ENCODE data around the gene ANXA2.

The ANXA2 gene

DNA sequence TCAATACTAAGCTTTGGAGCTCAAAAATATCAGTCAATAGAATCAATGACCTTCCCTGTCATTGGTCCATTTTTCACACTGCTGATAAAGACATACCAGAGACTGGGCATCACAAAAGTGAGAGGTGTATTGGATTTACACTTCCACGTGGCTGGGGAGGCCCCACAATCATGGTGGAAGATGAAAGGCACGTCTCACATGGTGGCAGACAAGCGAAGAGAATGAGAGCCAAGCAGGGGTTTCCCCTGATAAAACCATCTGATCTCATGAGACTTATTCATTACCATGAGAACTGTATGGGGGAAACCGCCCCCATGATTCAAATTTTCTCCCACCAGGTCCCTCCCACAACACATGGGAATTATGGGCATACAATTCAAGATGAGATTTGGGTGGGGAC is 81.9 kb downstream of the ANXA2 start:
- POLR2A ChIA-PET (ENCODE audit: low non-redundant PET), result no interaction called here
- H3K27ac ChIP-seq, result no peak overlapping the region
- DNase-seq (ENCODE audit: low spot score), result no peak
- CTCF ChIA-PET, result interaction anchor here (1.2 kb wide), 1 partner anchor 260 kb away, joined by 3 read pairs; no protein-coding TSS in a partner anchor
- TF ChIP-seq, protein P1, sequence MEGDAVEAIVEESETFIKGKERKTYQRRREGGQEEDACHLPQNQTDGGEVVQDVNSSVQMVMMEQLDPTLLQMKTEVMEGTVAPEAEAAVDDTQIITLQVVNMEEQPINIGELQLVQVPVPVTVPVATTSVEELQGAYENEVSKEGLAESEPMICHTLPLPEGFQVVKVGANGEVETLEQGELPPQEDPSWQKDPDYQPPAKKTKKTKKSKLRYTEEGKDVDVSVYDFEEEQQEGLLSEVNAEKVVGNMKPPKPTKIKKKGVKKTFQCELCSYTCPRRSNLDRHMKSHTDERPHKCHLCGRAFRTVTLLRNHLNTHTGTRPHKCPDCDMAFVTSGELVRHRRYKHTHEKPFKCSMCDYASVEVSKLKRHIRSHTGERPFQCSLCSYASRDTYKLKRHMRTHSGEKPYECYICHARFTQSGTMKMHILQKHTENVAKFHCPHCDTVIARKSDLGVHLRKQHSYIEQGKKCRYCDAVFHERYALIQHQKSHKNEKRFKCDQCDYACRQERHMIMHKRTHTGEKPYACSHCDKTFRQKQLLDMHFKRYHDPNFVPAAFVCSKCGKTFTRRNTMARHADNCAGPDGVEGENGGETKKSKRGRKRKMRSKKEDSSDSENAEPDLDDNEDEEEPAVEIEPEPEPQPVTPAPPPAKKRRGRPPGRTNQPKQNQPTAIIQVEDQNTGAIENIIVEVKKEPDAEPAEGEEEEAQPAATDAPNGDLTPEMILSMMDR (conservative IDR thresholded peaks at IDR 0.05; ENCODE audit: low read depth), result no peak

DNA sequence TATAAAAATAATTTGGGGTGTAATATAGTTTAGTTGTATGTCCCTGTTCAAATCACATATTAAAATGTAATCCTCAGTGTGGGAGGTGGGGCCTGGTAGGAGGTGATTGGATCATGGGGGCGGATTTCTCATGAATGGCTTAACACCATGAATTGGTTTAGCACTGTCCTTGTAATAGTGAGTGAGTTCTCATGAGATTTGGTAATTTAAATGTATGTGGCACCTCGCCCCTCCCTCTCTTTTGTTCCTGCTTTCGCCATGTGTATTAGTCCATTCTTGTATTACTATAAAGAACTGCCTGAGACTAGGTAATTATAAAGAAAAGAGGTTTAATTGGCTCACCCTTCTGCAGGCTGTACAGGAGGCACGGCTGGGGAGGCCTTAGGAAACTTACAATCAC is 83.9 kb downstream of the ANXA2 start:
- ChIA-PET POLR2A (ENCODE audit: low non-redundant PET) (no interaction called here), CTCF (no interaction called here)
- TF ChIP-seq, protein P1 (conservative IDR thresholded peaks at IDR 0.05; ENCODE audit: low read depth), result no peak

DNA sequence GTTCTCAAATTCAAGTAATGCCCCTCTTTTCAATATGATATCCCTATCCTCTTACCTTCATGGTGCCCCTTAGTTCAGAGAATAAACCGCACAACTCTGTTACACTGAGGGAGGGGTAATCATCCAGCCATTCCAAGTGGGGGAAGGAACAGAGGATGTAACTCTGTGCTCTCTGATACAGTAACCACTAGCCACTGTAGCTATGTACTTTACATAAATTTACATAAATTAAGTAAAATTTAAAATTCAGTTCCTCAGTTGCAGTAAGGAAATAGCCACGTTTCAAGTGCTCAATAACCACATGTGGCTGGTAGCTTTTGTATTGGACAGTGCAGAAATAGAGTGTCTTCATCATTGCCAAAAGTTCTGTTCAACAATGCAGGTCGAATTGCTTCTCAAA is 90.8 kb downstream of the ANXA2 start:
- no peak for DNase-seq (ENCODE audit: low spot score)
- CTCF ChIA-PET, result no interaction called here
- H3K27ac ChIP-seq, result no peak overlapping the region
- POLR2A ChIA-PET (ENCODE audit: low non-redundant PET), result no interaction called here
- TF ChIP-seq, protein P1 (conservative IDR thresholded peaks at IDR 0.05; ENCODE audit: low read depth), result no peak

More for the DNA sequence above, 83.9 kb downstream of the ANXA2 start:
- no peak for DNase-seq (ENCODE audit: low spot score)
- no peak overlapping the region for H3K27ac ChIP-seq

DNA sequence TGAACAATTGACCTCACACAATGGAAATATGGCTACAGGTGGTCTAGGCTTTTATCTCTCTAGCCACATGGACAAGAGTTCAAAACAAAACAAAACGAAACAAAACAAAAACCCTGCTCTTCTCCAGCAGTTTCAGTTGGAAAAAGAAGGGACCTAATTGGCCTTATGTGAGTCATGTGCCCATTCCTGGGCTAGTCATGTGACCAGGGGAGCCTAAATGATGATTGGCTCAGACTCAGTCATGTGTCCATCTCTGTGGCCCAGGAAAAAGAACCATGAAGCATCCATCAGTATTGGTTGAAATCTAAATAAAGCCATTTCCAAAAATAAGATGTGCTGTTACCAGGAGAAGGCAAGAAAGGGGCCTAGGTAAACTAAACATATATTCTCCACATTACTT is 96.8 kb downstream of the ANXA2 start:
- DNase-seq (ENCODE audit: low spot score), result peak; percentile 19
- H3K27ac ChIP-seq, result no peak overlapping the region
- ChIA-PET POLR2A (ENCODE audit: low non-redundant PET) (no interaction called here), CTCF (no interaction called here)
- TF ChIP-seq, protein P1 (conservative IDR thresholded peaks at IDR 0.05; ENCODE audit: low read depth), result no peak

DNA sequence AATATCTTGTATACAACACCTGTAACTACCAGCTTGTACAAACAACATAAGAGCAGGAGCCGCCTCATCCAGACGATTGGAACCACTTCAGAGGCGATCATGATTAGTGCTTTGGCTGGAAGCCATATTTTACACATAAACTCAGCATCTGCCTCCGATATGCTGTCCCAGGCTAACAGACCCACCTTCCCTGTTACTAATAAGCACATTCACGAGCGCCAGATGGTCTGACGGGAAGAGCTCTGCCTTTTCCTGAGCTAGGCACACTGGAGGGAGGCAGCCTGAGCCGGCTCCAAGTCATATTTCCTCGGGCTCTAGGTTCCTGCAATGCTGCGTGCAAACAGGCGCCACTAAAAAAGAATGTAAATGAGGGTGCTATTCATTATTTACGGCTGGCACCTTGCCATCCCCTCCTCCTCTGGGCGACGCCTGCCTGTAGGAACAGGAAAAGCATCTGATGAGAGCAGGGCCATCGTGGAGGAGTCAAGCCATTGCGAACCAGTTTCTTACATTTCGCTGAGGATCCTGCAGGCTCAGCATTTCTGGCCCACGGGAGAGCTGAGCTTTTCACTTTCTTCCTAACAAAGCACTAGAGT is 98.2 kb downstream of the ANXA2 start:
- ChIA-PET CTCF (interaction anchor here (0.7 to 1.6 kb wide), 3 partner anchors 27 to 36 kb away, joined by 3 to 8 read pairs (median 3); no protein-coding TSS in a partner anchor), POLR2A (ENCODE audit: low non-redundant PET) (no interaction called here)
- TF ChIP-seq, protein P1 (conservative IDR thresholded peaks at IDR 0.05; ENCODE audit: low read depth), result peak; percentile 22
- peak; percentile 83 for DNase-seq (ENCODE audit: low spot score)
- H3K27ac ChIP-seq, result no peak overlapping the region
